DMS153 treated with DMSO at 0.1 percent for 48 hours (cell line): ENCODE measurements around the gene ATP8B4.
"Not testable (repeated sequence)": the region's sequence is repeated elsewhere in the genome, so short reads cannot be mapped to it uniquely, and the experiment has no call there.

Experiments
- DNase-seq: peaks from one replicate; lab custom pipeline; 2025; ENCODE audit not compliant: unreplicated experiment; lab: John Stamatoyannopoulos, UW

ATP8B4 gene

DNA sequence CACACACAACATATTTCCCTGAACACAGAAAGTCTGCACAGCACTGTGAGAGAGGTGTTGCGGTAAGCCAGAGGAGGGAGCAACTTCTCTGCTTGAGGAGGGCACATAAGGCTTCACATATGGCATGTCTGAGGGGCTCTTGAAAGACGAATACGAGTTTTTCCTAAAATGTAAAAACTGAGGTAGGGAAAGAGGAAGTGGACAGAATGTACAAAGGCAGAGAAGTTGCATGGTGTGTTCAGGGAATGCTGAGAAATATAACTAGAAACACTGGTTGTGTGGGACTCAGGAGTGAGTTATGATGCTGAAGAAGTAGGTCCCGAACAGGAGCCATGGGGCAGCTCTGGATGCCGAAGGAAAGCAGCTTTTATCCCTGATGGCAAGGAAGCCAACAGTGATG is 22.8 kb upstream of the ATP8B4 start:
- DNase-seq: no peak

DNA sequence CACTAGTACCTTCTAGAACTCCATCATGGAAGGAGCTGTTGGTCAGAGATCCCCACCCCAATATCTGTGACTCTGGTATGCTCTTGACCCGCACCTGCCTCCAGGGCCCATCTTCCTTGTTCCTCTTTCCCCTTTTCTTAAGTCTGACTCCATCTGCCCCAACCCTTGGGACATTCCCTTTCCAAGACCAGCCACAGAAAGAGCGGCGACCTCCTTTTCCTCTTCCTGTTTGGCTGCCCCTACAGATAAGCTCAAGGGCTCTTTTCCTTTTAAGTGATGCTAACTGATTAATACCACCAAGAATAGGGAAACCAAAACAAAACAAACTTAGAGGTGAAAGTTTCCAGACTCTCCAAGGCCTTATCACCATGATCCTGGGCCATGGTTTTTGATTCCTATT is 21.9 kb upstream of the ATP8B4 start:
- DNase-seq: no peak

DNA sequence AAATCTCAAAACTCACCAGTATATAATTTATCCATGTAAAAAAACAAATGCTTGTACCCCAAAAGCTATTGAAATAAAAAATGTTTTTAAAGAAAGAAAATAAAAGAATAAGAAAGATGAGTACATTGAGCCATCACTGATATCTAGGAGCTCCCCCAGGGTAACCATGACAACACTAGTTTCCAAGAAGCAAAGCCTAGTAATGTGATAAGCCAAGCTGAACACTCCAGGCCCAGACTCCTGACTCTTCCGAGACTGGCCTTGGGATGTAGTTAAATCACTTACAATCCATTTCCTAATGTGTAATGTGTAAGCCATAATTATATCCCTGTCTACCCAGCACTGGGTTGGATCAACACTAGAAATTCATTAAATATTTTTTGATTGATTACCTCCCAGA is 21.1 kb upstream of the ATP8B4 start:
- no peak for DNase-seq

- DNase-seq: no peak
Observed at GRCh38 chr15:50138391-50138790, 19.4 kb upstream of the ATP8B4 start.

- DNase-seq: no peak
Observed at GRCh38 chr15:50137893-50138292, 18.9 kb upstream of the ATP8B4 start.

DNA sequence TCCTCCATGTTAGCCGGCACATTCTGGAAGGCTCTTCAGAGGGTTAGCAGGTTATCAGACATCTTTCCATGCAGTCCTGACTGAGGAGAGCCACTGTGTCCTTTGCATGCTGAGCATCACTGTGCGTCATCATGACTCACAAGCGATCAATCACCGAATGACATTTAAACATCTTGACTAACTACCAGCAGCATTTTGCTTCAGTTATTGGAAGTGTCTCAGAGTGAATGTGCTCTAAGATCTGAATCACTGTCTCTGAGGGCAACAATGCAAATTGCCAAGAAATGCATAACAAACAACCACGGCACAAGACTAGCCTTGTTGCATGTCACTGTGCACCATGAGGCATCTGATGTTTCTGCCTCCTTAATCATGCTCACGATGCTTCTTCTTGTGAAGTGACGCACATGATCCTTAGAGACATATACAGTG is 18.3 kb upstream of the ATP8B4 start:
- DNase-seq: no peak

- DNase-seq: no peak
Observed at GRCh38 chr15:50135031-50135551, 16.1 kb upstream of the ATP8B4 start.

DNA sequence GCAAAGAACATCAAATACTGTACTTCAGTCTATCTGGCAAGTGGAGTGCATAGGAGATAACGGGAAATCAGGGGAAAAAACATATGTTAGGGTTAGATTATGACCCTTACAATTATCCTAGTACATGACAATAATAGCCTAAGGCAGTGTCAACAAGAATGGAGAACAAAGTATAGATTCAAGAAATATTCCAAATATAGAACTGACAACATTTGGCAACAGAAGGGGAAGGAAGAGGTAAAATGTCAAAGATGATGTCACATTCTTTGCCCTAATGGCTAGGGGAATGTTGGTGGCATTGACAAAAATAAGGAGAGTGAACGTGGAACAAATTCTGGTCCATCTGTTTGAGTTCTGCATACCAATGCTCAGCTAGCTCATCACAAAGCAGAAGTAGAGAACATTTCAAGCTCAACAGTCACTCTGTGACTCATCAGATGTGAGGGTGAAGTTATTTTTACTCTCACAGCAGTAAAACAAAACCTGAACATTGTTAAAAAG is 15.5 kb upstream of the ATP8B4 start:
- no peak for DNase-seq

GRCh38 chr15:50132251-50132984 is 13.4 kb upstream of the ATP8B4 start:
- not testable (repeated sequence) for DNase-seq

DNA sequence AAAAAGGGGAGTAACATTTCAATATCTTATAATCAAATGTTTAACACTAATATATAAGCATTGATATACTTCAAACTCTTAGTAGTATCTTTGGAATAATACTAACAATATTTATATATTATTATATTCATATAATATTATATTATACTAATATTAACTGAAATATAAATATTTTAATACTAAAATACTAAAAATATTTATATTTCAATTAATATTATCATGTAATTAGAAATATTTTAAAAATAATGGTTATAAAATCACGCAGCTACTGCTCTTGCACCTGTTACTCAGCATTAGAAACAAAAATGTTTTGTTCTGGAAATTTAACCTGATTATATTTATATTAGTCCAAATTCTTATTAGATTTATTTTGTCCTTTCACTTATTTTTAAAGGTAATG is 12.6 kb upstream of the ATP8B4 start:
- DNase-seq: no peak

DNA sequence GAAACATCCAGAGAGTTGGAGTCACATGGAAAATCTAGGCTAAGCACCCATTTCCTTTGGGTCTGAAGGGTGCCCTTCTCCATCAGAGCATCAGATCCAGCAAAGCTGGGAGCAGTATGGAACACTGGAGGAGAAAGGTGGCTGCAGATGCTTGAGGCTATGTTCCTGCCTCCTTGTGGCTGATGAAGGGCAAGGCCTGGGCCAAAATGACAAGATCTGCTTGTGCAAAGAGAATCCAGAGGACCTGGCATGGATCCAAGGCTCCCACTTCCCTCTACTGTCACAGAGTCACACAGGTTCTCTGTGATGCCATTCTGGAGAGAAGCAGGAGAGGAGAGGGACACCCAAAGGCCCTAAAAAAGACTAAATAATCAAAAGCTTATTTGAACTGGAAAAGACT is 9.2 kb upstream of the ATP8B4 start:
- DNase-seq: no peak

DNA sequence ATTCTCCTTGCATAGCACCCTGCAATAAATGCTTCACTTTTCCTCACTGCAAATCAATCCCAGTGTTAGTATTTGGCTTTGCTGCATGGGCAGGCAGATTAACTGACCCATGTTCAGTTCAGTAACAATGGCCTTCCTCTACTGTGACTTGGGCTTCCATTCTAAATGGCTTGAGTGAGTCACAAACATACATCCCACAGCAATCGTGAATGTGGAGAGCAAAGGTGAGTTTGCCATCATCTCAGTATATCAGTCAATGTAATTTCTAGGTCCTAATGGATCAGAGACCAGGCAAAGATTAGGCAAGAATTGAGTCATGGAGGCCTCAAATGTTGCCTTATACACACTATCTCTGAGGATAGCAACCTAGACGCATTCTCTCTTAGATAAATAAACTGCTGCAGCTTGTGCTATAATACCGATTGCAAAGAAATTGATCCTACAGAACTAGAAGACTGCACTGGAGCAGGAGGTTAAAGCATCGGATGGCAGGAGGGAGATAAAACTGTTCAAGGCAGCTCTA is 8.3 kb upstream of the ATP8B4 start:
- DNase-seq: no peak

- DNase-seq: no peak
Observed at GRCh38 chr15:50126072-50126471, 7.0 kb upstream of the ATP8B4 start.

GRCh38 chr15:50124631-50125030 is 5.6 kb upstream of the ATP8B4 start:
- DNase-seq: no peak

GRCh38 chr15:50123861-50124557 is 5.0 kb upstream of the ATP8B4 start:
- DNase-seq: no peak

DNA sequence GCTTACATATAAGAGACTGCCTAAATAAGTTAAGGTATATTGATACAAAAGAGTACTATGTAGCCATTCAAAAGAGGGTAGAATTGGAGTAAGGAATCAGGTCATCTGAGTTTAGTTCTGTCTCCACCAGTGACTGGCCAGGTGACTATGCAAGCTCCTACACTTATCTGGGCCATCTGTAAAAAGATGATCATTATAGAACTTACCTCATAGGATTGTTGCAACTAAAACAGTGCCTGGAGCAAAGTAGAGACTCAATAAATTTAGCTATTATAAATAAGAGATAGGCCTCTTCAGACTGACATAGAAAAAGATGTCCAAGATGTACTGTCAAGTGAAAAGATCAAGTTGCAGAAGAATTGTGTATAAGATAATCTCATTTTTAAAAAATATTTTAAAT is 1.7 kb upstream of the ATP8B4 start:
- DNase-seq: no peak

- no peak for DNase-seq
Observed at GRCh38 chr15:50117431-50118027, 1.5 kb downstream of the ATP8B4 start.

GRCh38 chr15:50116477-50116876 is 2.6 kb downstream of the ATP8B4 start:
- no peak for DNase-seq

DNA sequence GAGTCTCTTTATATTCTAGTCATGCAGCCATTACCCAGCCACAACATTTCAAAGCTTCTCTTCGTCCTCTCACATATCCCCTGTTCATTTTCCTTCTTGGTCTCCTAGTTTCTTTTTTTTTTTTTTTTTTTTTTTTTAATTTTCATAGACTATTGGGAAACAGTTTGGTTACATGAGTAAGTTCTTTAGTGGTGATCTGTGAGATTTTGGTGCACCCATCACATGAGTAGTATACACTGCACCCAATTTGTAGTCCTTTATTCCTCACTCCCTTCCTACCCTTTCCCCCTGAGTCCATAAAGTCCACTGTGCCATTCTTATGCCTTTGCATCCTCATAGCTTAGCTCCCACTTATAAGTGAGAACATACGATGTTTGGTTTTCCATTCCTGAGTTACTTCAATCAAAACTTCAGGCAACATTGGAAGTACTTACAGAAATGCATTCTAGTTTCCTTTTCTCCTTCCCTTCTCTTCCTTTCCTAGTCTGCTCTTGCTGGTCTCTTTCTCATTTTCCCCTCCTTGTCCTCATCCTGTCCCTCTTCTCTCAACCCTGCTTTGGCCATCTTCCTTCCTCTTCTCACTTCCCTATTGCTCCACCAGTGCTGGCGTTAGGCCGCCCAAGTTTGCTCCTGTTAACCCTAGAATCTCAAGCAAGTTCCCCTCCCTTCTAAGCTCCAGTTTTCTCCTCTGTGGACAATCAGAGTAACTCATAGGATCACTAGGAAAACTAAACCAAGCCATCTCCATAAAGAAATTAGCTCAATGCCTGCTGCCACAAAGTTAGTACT is 4.8 kb downstream of the ATP8B4 start:
- DNase-seq: no peak

- no peak for DNase-seq
Observed at GRCh38 chr15:50113187-50113505, 5.9 kb downstream of the ATP8B4 start.
